ENCODE measurements around the gene PDHX.

- TF ChIP-seq EZH2phosphoT487 (IDR thresholded peaks at IDR 0.05; ENCODE audit: low read length): no peak
- TF ChIP-seq CTCF (IDR thresholded peaks at IDR 0.05; ENCODE audit: low read length): no peak
These were observed 114.9 kb downstream of the PDHX start for GRCh38 chr11:35031346-35031745.
